ENCODE results near the gene NFKBIA.
"Not testable (repeated sequence)": the region's sequence is repeated elsewhere in the genome, so short reads cannot be mapped to it uniquely, and the experiment has no call there.

DNA sequence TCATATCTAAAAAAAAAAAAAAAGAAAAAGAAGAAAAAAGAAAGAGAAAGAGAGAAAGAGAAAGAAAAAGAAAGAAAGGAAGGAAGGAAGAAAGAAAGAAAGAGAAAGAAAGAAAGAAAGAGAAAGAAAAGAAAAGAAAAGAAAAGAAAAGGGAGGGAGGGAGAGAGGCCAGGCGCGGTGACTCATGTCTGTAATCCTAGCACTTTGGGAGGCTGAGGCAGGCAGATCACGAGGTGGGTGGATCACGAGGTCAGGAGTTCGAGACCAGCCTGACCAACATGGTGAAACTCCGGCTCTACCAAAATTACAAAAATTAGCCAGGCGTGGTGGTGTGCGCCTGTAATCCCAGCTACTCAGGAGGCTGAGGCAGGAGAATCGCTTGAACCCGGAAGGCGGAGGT, 31.3 kb downstream of the NFKBIA start:
- TF ChIP-seq, protein P1, sequence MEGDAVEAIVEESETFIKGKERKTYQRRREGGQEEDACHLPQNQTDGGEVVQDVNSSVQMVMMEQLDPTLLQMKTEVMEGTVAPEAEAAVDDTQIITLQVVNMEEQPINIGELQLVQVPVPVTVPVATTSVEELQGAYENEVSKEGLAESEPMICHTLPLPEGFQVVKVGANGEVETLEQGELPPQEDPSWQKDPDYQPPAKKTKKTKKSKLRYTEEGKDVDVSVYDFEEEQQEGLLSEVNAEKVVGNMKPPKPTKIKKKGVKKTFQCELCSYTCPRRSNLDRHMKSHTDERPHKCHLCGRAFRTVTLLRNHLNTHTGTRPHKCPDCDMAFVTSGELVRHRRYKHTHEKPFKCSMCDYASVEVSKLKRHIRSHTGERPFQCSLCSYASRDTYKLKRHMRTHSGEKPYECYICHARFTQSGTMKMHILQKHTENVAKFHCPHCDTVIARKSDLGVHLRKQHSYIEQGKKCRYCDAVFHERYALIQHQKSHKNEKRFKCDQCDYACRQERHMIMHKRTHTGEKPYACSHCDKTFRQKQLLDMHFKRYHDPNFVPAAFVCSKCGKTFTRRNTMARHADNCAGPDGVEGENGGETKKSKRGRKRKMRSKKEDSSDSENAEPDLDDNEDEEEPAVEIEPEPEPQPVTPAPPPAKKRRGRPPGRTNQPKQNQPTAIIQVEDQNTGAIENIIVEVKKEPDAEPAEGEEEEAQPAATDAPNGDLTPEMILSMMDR (IDR thresholded peaks at IDR 0.05): not testable (repeated sequence)
- TF ChIP-seq POLR2A (IDR thresholded peaks at IDR 0.05): not testable (repeated sequence)

All from right lobe of liver (tissue), 4 donors.